ENCODE data around the gene SLC8A2.

Gene SLC8A2

GRCh38 chr19:47494211-47494547, 22.5 kb upstream of the SLC8A2 start:
- Histone ChIP-seq H3K4me3 (ENCODE audit: insufficient read depth, low read depth, low read length, poor library complexity, severe bottlenecking) (no peak overlapping the region), H3K36me3 (ENCODE audit: control insufficient read depth, insufficient read depth, low read length) (peaks cover 71% of the 10 kb centered on the region), H3K9me3 (ENCODE audit: control insufficient read depth, low read length) (no peaks in the 10 kb centered on the region), H3K27me3 (replicated peaks; ENCODE audit: control insufficient read depth, insufficient read depth, low read length, poor library complexity, severe bottlenecking) (no peaks in the 10 kb centered on the region), H3K4me1 (ENCODE audit: control insufficient read depth, insufficient read depth, low read length, poor library complexity, severe bottlenecking) (no peaks in the 10 kb centered on the region), H3K27ac (ENCODE audit: insufficient read depth, low read length, poor library complexity, severe bottlenecking) (no peak overlapping the region)
- DNase-seq, result no peak

GRCh38 chr19:47493378-47494210, 21.9 kb upstream of the SLC8A2 start:
- Histone ChIP-seq H3K27ac (ENCODE audit: insufficient read depth, low read length, poor library complexity, severe bottlenecking) (peak overlapping the region; percentile 3), H3K4me1 (ENCODE audit: control insufficient read depth, insufficient read depth, low read length, poor library complexity, severe bottlenecking) (no peaks in the 10 kb centered on the region), H3K36me3 (ENCODE audit: control insufficient read depth, insufficient read depth, low read length) (peaks cover 70% of the 10 kb centered on the region), H3K27me3 (replicated peaks; ENCODE audit: control insufficient read depth, insufficient read depth, low read length, poor library complexity, severe bottlenecking) (no peaks in the 10 kb centered on the region), H3K9me3 (ENCODE audit: control insufficient read depth, low read length) (no peaks in the 10 kb centered on the region), H3K4me3 (ENCODE audit: insufficient read depth, low read depth, low read length, poor library complexity, severe bottlenecking) (no peak overlapping the region)
- no peak for DNase-seq

DNA sequence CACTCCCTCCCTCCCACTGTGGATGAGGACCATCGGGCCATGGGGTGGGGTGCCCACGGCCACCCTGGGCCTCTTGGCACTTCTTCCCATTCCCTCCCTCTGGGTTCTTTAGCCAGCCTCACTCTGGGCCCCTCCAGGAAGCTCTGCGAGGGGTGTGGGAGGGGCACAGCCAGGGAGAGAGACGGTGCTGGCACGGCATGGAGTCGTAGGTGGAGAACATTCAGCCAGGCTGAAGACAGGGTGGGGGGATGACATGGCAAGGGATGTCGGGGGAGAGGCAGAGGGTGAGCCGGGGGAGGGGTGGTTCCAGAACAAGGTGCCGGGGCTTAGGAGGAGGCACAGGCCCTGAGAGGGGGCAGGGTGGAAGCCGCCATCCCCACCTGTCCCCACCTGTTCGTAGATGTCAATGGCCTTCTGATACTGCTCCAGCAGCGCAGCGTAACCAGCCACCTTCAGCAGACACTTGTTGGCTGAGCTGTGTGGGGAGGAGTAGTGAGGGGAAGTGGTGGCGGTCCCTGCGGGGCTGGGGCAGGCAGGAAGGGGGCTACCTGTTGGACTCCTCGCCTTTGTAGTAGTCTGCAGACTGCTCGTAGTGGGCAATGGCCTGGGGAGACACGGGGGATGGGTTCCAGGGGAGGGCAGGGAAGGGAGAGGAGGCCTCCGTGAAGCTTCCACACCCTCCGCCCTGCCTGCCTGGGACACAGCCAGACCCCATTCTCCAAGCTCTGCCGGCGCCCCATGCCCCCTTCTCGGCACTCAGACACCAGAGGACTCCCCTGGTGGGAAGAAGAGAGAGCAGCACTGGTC, 21.1 kb upstream of the SLC8A2 start:
- no peak overlapping the region for H3K27ac ChIP-seq (ENCODE audit: insufficient read depth, low read length, poor library complexity, severe bottlenecking)
- H3K36me3 ChIP-seq (ENCODE audit: control insufficient read depth, insufficient read depth, low read length), result peaks cover 68% of the 10 kb centered on the region
- H3K4me3 ChIP-seq (ENCODE audit: insufficient read depth, low read depth, low read length, poor library complexity, severe bottlenecking), result no peak overlapping the region
- H3K27me3 ChIP-seq (replicated peaks; ENCODE audit: control insufficient read depth, insufficient read depth, low read length, poor library complexity, severe bottlenecking), result no peaks in the 10 kb centered on the region
- DNase-seq, result no peak
- H3K4me1 ChIP-seq (ENCODE audit: control insufficient read depth, insufficient read depth, low read length, poor library complexity, severe bottlenecking), result no peaks in the 10 kb centered on the region
- no peaks in the 10 kb centered on the region for H3K9me3 ChIP-seq (ENCODE audit: control insufficient read depth, low read length)

GRCh38 chr19:47492137-47492533, 20.4 kb upstream of the SLC8A2 start:
- Histone ChIP-seq H3K27ac (ENCODE audit: insufficient read depth, low read length, poor library complexity, severe bottlenecking) (no peak overlapping the region), H3K9me3 (ENCODE audit: control insufficient read depth, low read length) (no peaks in the 10 kb centered on the region), H3K36me3 (ENCODE audit: control insufficient read depth, insufficient read depth, low read length) (peaks cover 65% of the 10 kb centered on the region)

GRCh38 chr19:47491358-47492136, 19.9 kb upstream of the SLC8A2 start:
- H3K36me3 ChIP-seq (ENCODE audit: control insufficient read depth, insufficient read depth, low read length), result peaks cover 59% of the 10 kb centered on the region
- DNase-seq, result no peak
- H3K9me3 ChIP-seq (ENCODE audit: control insufficient read depth, low read length), result no peaks in the 10 kb centered on the region
- H3K27me3 ChIP-seq (replicated peaks; ENCODE audit: control insufficient read depth, insufficient read depth, low read length, poor library complexity, severe bottlenecking), result no peaks in the 10 kb centered on the region
- no peaks in the 10 kb centered on the region for H3K4me1 ChIP-seq (ENCODE audit: control insufficient read depth, insufficient read depth, low read length, poor library complexity, severe bottlenecking)
- no peak overlapping the region for H3K4me3 ChIP-seq (ENCODE audit: insufficient read depth, low read depth, low read length, poor library complexity, severe bottlenecking)
- H3K27ac ChIP-seq (ENCODE audit: insufficient read depth, low read length, poor library complexity, severe bottlenecking), result no peak overlapping the region

More at GRCh38 chr19:47492137-47492533, 20.4 kb upstream of the SLC8A2 start:
- no peak overlapping the region for H3K4me3 ChIP-seq (ENCODE audit: insufficient read depth, low read depth, low read length, poor library complexity, severe bottlenecking)
- no peaks in the 10 kb centered on the region for H3K4me1 ChIP-seq (ENCODE audit: control insufficient read depth, insufficient read depth, low read length, poor library complexity, severe bottlenecking)
- no peak for DNase-seq
- H3K27me3 ChIP-seq (replicated peaks; ENCODE audit: control insufficient read depth, insufficient read depth, low read length, poor library complexity, severe bottlenecking), result no peaks in the 10 kb centered on the region

DNA sequence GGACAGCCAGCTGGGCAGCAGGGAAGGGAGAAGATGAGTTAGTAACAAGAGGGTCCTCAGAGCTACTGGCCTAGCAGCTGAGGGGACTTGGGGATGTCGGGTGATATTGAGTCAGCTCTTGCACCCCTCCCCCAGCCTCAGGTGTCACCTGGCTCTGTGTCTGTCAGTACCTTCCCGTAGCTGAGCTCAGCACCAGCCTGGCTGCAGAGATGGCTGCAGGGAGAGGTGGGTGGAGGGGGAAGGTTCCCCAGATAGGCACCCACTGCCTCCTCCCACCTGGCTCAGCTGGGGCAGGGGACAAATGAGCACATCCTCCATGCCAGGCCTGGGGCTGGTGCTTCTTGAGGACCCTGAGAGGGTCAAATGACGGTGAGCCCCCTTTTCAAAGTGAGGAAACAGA, 19.2 kb upstream of the SLC8A2 start:
- Histone ChIP-seq H3K9me3 (ENCODE audit: control insufficient read depth, low read length) (no peaks in the 10 kb centered on the region), H3K36me3 (ENCODE audit: control insufficient read depth, insufficient read depth, low read length) (peaks cover 55% of the 10 kb centered on the region), H3K27ac (ENCODE audit: insufficient read depth, low read length, poor library complexity, severe bottlenecking) (no peak overlapping the region), H3K27me3 (replicated peaks; ENCODE audit: control insufficient read depth, insufficient read depth, low read length, poor library complexity, severe bottlenecking) (no peaks in the 10 kb centered on the region), H3K4me3 (ENCODE audit: insufficient read depth, low read depth, low read length, poor library complexity, severe bottlenecking) (no peak overlapping the region), H3K4me1 (ENCODE audit: control insufficient read depth, insufficient read depth, low read length, poor library complexity, severe bottlenecking) (no peaks in the 10 kb centered on the region)
- DNase-seq, result no peak

- Histone ChIP-seq H3K27me3 (replicated peaks; ENCODE audit: control insufficient read depth, insufficient read depth, low read length, poor library complexity, severe bottlenecking) (no peaks in the 10 kb centered on the region), H3K4me1 (ENCODE audit: control insufficient read depth, insufficient read depth, low read length, poor library complexity, severe bottlenecking) (peaks cover 3% of the 10 kb centered on the region), H3K4me3 (ENCODE audit: insufficient read depth, low read depth, low read length, poor library complexity, severe bottlenecking) (no peak overlapping the region), H3K27ac (ENCODE audit: insufficient read depth, low read length, poor library complexity, severe bottlenecking) (no peak overlapping the region), H3K9me3 (ENCODE audit: control insufficient read depth, low read length) (no peaks in the 10 kb centered on the region), H3K36me3 (ENCODE audit: control insufficient read depth, insufficient read depth, low read length) (peaks cover 50% of the 10 kb centered on the region)
- DNase-seq, result no peak
These were observed 18.3 kb upstream of the SLC8A2 start for GRCh38 chr19:47490031-47490430.

DNA sequence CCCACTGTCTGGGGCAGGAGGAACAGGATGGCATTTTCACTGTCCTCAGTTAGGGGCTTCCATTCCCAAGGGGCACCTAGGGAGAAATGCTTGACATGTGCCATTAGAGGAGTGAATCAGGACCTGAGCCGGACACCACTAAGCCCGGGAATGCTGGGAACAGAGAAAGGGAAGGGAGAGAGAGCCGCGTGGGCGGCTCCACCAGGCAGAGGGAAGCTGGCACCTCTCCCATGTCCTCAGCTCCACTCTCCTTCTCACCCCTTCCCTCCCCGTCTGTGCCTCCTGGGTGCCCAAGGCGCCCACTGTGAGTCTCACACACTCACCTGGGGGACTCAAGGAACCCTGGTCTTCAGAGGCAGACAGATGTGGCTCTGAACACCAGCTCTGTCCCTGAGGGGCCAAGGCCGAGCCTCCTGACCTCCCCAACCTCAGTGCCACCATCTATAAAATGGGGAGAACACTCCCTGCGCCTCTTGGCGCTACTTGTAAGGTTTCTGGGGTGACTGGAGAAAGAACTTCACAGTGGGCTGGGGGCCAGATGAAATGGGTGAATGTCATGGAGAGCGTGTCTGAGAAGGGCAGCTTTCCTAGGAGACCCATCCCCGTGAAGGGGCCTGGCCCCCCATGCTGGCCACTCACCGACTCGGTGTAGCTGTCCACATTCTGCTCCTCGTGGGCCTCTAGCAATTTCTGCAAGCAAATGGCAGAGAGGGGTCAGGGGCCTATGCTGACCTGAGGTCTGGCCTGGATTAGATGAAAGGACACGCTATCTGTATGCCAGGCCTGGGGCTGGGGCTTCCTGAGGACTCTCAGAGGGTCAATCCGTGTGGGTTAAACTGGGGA, 17.6 kb upstream of the SLC8A2 start:
- Histone ChIP-seq H3K4me1 (ENCODE audit: control insufficient read depth, insufficient read depth, low read length, poor library complexity, severe bottlenecking) (peaks cover 5% of the 10 kb centered on the region), H3K36me3 (ENCODE audit: control insufficient read depth, insufficient read depth, low read length) (peaks cover 48% of the 10 kb centered on the region), H3K27me3 (replicated peaks; ENCODE audit: control insufficient read depth, insufficient read depth, low read length, poor library complexity, severe bottlenecking) (no peaks in the 10 kb centered on the region), H3K9me3 (ENCODE audit: control insufficient read depth, low read length) (no peaks in the 10 kb centered on the region), H3K4me3 (ENCODE audit: insufficient read depth, low read depth, low read length, poor library complexity, severe bottlenecking) (no peak overlapping the region), H3K27ac (ENCODE audit: insufficient read depth, low read length, poor library complexity, severe bottlenecking) (no peak overlapping the region)
- DNase-seq, result no peak
